Glomerular endothelial cell (primary cell): Measurements from ENCODE around the gene LRIT1. TPM values are rescaled to one million over a fixed set of nuclear protein-coding genes. Genes with fewer than 3 reads are reported as not detected.
"Not testable (repeated sequence)": the region's sequence is repeated elsewhere in the genome, so short reads cannot be mapped to it uniquely, and the experiment has no call there.

Experiments
- DNase-seq: peaks from one replicate; pipeline ENCODE4 v3.0.0-alpha.2; 2011; ENCODE audit warnings: low read depth, low spot score; ENCODE audit errors: extremely low read depth
- total RNA-seq: library from RNA; depleted of rRNA; stranded (reverse); fragments of >200 nt; gene quantifications from 2 replicates; pipeline ENCODE4 v1.2.3, GENCODE V29; 2015

Gene LRIT1, protein sequence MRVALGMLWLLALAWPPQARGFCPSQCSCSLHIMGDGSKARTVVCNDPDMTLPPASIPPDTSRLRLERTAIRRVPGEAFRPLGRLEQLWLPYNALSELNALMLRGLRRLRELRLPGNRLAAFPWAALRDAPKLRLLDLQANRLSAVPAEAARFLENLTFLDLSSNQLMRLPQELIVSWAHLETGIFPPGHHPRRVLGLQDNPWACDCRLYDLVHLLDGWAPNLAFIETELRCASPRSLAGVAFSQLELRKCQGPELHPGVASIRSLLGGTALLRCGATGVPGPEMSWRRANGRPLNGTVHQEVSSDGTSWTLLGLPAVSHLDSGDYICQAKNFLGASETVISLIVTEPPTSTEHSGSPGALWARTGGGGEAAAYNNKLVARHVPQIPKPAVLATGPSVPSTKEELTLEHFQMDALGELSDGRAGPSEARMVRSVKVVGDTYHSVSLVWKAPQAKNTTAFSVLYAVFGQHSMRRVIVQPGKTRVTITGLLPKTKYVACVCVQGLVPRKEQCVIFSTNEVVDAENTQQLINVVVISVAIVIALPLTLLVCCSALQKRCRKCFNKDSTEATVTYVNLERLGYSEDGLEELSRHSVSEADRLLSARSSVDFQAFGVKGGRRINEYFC
- not detected in 2 replicates for total RNA-seq

DNA sequence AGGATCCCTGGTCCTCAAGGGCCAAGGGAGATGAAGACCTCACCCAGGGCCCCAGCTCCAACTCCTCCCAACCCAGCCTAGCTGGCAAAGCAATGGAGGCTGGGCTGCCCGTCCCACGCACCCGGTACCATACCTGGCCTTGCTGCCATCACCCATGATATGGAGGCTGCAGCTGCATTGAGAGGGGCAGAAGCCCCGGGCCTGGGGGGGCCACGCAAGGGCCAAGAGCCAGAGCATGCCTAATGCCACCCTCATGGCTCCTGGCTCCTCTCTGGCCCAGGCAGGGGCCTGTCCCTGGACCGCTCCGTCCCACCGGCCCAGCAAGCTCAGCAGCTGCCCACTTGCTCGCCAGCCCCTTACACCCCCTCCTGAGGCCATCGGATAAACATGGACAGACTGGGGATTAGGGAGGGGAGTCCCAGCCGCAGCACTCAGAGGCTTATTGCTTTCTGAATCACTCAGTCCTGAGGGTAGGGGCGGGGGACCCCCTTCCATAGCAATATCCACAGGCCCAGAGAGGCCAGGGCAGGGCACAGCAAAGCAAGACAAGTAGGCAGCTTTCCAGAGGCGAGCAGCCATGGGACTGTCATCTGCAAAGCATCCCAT lies at the start of gene LRIT1:
LRIT1 (minus strand) TSS at position 362 of the 606 bp plus-strand sequence; CDS start at position 255, 107 bp downstream.
- no peak for DNase-seq

DNA sequence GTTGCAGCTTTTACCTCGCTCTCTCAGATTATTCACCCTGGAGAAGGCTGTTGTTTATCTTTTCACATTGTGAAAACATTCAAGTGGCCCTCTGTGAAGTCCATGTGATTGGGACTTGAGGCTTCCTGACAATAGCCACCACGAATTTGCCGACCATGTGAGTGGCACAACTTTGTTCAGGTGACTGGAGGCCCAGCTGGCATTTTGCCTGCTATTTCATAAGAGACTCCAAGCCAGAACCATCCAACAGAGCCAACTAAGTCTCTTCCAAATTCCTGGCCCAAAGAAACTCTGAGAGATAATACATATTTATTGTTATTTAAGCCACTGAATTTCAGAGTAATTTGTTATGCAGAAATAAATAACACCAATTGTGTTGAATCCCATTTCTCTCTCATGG lies 48.9 kb upstream of the LRIT1 start:
- no peak for DNase-seq

- no peak for DNase-seq
Observed at GRCh38 chr10:84289521-84290200, 48.3 kb upstream of the LRIT1 start.

DNA sequence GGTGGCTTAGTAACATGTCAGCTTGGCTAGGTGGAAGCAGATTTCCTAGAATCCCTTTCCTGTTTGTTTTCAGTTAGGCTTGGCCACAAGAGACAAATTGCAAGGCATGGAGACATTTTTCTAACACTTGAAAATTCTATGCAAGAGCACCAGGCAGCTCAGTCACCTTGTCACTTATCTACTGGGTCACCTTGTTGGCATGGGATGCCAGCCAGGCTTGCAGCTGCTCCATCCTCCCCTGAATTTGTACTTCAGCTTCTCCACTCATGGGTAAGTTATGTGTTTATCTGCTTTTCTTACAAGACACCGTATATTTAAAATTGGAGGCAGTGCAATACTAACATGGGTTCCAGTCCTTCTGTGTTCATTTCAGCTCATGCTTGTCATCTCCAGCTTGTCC lies 46.8 kb upstream of the LRIT1 start:
- DNase-seq: no peak

GRCh38 chr10:84286695-84287094 lies 45.3 kb upstream of the LRIT1 start:
- no peak for DNase-seq

DNA sequence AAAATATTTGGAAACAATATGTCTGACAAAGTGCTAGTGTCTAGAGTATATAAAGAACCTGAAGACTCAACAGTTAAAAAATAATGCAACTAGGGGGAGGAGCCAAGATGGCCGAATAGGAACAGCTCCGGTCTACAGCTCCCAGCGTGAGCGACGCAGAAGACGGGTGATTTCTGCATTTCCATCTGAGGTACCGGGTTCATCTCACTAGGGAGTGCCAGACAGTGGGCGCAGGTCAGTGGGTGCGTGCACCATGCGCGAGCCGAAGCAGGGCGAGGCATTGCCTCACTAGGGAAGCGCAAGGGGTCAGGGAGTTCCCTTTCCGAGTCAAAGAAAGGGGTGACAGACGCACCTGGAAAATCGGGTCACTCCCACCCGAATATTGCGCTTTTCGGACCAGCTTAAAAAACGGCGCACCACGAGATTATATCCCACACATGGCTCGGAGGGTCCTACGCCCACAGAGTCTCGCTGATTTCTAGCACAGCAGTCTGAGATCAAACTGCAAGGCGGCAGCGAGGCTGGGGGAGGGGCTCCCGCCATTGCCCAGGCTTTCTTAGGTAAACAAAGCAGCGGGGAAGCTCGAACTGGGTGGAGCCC lies 38.6 kb upstream of the LRIT1 start:
- DNase-seq: not testable (repeated sequence)

GRCh38 chr10:84270708-84271107 lies 29.4 kb upstream of the LRIT1 start:
- DNase-seq: no peak

DNA sequence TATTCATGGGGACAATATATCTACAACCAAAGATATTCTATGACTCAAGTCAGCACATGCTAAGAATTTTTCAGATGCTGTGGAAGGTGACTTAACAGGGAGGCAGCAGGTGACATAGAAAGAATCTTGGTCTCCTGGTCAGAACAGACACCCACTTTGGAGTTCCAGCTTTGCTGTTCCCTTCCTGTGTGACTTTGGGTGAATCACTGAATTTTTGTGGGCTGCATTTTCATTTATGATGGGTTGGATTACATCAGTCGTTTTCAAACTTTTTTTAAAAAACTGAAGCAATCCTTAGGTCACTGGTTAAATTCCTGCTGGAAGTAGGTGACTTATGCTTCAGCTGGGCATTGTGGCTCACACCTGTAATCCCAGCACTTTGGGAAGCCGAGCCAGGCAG lies 28.4 kb upstream of the LRIT1 start:
- no peak for DNase-seq

- DNase-seq: no peak
Observed at GRCh38 chr10:84269162-84269561, 27.8 kb upstream of the LRIT1 start.

- DNase-seq: no peak
Observed at GRCh38 chr10:84267503-84268126, 26.3 kb upstream of the LRIT1 start.

DNA sequence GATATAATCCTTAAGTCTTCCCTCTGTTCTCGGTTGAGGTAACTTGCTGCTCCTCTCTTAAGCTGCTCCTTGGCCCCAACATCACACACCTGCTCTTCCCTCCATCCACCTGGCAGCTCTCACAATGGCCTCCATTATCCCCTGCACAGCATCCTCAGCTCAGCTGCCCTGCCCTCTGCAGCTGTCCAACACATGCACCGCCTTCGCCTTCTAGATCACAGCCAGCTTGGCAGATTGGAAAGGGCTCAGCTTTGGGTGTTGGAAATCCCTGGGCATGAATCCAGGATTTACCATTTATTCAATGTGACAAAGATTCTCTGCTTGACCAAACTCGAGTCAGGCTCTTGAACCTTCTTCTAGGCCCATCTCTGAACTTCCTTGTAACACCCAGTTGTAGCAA lies 24.1 kb upstream of the LRIT1 start:
- DNase-seq: no peak

- DNase-seq: no peak
Observed at GRCh38 chr10:84264611-84265141, 23.3 kb upstream of the LRIT1 start.

DNA sequence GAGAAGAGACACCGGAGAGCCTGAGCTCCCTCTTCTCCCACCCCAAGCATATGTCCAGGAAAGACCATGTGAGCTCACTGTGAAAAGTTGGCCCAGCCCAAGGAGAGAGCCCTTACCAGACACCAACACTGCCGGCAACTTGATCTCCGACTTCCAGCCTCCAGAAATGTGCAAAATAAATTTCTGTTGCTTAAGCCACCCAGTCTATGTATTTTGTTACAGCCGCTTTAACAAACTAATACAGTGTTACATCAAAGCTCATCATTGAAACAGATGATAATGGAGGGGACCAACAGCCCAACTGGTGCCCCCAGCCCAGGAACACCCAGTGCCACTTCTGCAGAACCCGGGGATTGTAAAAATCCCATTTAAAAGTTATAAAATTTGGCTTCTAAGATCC lies 22.4 kb upstream of the LRIT1 start:
- no peak for DNase-seq

DNA sequence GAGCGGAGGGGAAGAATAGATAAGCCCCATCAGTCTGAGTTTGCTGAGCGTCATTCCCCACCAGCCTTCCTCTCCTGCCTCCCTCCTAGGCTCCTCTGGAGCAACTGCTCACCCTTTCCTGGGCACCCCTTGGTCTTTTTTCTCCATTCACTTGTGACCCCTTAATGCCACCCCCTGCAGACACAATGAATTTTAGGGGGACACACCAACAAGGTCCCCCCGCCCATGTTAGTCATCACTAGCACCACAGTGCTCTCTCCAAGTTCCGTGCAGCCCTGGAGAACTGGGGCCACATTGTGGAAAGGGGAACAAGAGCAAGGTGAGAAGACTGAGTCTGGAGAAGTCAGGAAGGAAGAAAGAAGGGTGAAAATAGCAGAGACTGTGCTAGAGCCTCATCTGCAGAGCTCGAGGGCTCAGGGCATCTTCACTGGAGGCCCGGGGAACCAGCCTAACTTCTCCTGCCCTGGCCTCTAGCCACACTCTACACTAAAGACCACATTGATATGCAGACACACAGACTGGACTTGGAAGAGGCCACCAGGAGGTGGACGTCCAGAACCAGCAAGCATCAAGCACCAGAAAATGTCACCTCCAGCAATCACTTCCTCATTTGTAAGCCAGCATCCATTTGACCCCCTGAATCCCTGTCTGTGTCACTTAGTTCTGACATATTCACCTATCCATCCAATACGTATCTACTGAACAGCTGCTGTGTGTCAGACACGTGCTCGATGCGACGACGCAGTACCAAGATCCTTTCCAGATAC lies 21.0 kb upstream of the LRIT1 start:
- no peak for DNase-seq

GRCh38 chr10:84261236-84261915 lies 20.0 kb upstream of the LRIT1 start:
- no peak for DNase-seq

GRCh38 chr10:84258034-84258695 lies 16.8 kb upstream of the LRIT1 start:
- no peak for DNase-seq

GRCh38 chr10:84257343-84258020 lies 16.1 kb upstream of the LRIT1 start:
- no peak for DNase-seq
